Vagina (tissue), 2 donors: ENCODE data around the gene PCSK5.

Source experiments
- POLR2A ChIP-seq, 2 donors: fragments of 450-650 bp; IDR thresholded peaks; one replicate each; pipeline ENCODE4 v1.6.1; 2017; ENCODE audit warnings: antibody characterized with exemption in 2 of 2, mild to moderate bottlenecking in 2 of 2, moderate library complexity in 2 of 2
- POLR2AphosphoS5 ChIP-seq, 2 donors: sonication (generic); formaldehyde crosslinking; IDR thresholded peaks; one replicate each; pipeline ENCODE4 v1.9.0; 2017; ENCODE audit warnings: antibody characterized with exemption in 2 of 2, mild to moderate bottlenecking in 2 of 2, low read depth in 1 of 2; ENCODE audit not compliant: insufficient read depth in 1 of 2
- TF ChIP-seq, protein P1 (sequence below), 3 experiments: fragments of 450-650 bp in 2 of 3; fragments of 200-600 bp in 1 of 3; sonication (generic) in 1 of 3; IDR thresholded peaks; one replicate each; pipeline ENCODE4 v1.5.1; 2017 to 2019; ENCODE audit warnings: antibody characterized with exemption in 3 of 3, mild to moderate bottlenecking in 2 of 3, moderate library complexity in 2 of 3

DNA sequence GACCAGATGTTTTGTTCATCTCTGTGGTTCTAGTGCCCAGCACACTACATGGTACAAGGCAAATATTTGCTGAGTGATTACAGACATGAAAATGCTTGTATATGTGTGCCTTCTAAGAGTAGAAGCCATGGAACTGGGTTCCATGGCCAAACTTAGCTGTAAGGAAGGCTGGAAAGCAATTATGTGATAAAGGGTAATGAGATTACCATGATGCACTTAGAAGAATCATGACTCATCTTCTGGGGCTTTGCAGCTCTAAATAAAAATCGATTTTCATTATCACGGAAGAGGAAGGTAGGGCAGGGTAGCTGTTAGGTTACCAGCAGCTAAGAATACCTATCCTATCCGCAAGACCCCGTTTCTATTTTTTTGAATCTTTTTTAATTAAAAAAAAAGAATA lies 475.8 kb downstream of the PCSK5 start:
- TF ChIP-seq POLR2A (IDR thresholded peaks at IDR 0.05) (no peak), POLR2AphosphoS5 (IDR thresholded peaks at IDR 0.05; ENCODE audit: insufficient read depth in 1 of 2, low read depth in 1 of 2) (no peak)
- TF ChIP-seq, protein P1, sequence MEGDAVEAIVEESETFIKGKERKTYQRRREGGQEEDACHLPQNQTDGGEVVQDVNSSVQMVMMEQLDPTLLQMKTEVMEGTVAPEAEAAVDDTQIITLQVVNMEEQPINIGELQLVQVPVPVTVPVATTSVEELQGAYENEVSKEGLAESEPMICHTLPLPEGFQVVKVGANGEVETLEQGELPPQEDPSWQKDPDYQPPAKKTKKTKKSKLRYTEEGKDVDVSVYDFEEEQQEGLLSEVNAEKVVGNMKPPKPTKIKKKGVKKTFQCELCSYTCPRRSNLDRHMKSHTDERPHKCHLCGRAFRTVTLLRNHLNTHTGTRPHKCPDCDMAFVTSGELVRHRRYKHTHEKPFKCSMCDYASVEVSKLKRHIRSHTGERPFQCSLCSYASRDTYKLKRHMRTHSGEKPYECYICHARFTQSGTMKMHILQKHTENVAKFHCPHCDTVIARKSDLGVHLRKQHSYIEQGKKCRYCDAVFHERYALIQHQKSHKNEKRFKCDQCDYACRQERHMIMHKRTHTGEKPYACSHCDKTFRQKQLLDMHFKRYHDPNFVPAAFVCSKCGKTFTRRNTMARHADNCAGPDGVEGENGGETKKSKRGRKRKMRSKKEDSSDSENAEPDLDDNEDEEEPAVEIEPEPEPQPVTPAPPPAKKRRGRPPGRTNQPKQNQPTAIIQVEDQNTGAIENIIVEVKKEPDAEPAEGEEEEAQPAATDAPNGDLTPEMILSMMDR (IDR thresholded peaks at IDR 0.05), result no peak
